ENCODE results near the gene SKAP2. TPM values are rescaled to one million over a fixed set of nuclear protein-coding genes. Genes with fewer than 3 reads are reported as not detected.

The SKAP2 gene
- total RNA-seq, 1 donor from 2014 or later, result 50.8 TPM

GRCh38 chr7:26696161-26696560 is 168.2 kb downstream of the SKAP2 start:
- no peak for DNase-seq (ENCODE audit: low spot score in 2 of 2, unreplicated experiment in 2 of 2)
- Mint-ChIP-seq H3K4me3 (no peak overlapping the region), H3K27ac (no peak overlapping the region), H3K4me1 (peaks cover 38% of the 10 kb centered on the region), H3K36me3 (no peaks in the 10 kb centered on the region), H3K9me3 (no peaks in the 10 kb centered on the region), H3K27me3 (ENCODE audit: low read depth) (no peaks in the 10 kb centered on the region)
- TF ChIP-seq, protein P1, sequence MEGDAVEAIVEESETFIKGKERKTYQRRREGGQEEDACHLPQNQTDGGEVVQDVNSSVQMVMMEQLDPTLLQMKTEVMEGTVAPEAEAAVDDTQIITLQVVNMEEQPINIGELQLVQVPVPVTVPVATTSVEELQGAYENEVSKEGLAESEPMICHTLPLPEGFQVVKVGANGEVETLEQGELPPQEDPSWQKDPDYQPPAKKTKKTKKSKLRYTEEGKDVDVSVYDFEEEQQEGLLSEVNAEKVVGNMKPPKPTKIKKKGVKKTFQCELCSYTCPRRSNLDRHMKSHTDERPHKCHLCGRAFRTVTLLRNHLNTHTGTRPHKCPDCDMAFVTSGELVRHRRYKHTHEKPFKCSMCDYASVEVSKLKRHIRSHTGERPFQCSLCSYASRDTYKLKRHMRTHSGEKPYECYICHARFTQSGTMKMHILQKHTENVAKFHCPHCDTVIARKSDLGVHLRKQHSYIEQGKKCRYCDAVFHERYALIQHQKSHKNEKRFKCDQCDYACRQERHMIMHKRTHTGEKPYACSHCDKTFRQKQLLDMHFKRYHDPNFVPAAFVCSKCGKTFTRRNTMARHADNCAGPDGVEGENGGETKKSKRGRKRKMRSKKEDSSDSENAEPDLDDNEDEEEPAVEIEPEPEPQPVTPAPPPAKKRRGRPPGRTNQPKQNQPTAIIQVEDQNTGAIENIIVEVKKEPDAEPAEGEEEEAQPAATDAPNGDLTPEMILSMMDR (IDR thresholded peaks at IDR 0.05; ENCODE audit: unreplicated experiment), result no peak

- TF ChIP-seq, protein P1 (IDR thresholded peaks at IDR 0.05; ENCODE audit: unreplicated experiment), result no peak
- Mint-ChIP-seq H3K27me3 (ENCODE audit: low read depth) (no peaks in the 10 kb centered on the region), H3K4me3 (no peak overlapping the region), H3K27ac (peak overlapping the region; percentile 43), H3K9me3 (no peaks in the 10 kb centered on the region), H3K4me1 (peaks cover 43% of the 10 kb centered on the region), H3K36me3 (no peaks in the 10 kb centered on the region)
- DNase-seq (ENCODE audit: low spot score in 2 of 2, unreplicated experiment in 2 of 2), result no peak
Observed at GRCh38 chr7:26694713-26695112, 169.7 kb downstream of the SKAP2 start.

- H3K9me3 Mint-ChIP-seq, result no peaks in the 10 kb centered on the region
- no peaks in the 10 kb centered on the region for H3K36me3 Mint-ChIP-seq
- TF ChIP-seq, protein P1 (IDR thresholded peaks at IDR 0.05; ENCODE audit: unreplicated experiment), result no peak
- DNase-seq (ENCODE audit: low spot score in 2 of 2, unreplicated experiment in 2 of 2), result no peak
- H3K4me3 Mint-ChIP-seq, result no peak overlapping the region
- H3K27ac Mint-ChIP-seq, result peak overlapping the region; percentile 61
- H3K4me1 Mint-ChIP-seq, result peaks cover 48% of the 10 kb centered on the region
- no peaks in the 10 kb centered on the region for H3K27me3 Mint-ChIP-seq (ENCODE audit: low read depth)
Observed at GRCh38 chr7:26694141-26694540, 170.2 kb downstream of the SKAP2 start.

DNA sequence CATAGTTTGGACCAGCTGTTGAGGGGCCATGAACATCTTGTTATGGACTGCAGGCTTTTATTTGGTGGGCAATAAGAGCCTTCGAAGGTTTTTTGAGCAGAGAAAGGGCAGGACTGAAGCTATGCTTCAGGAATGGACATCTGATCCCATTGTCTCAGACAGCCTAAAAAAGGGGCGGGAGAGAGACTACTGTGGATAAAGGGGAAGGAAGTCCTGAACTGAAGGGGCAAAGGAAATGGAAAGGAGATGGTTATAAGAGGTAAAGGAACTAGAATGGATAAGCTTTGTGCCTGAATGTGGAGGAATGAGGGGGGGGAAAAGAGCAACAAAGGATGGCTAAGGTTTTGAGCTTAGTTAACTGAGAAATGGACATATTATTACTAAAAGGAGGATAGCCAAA is 172.5 kb downstream of the SKAP2 start:
- Mint-ChIP-seq H3K27me3 (ENCODE audit: low read depth) (no peaks in the 10 kb centered on the region), H3K4me1 (peaks cover 66% of the 10 kb centered on the region), H3K36me3 (no peaks in the 10 kb centered on the region), H3K9me3 (no peaks in the 10 kb centered on the region), H3K4me3 (no peak overlapping the region), H3K27ac (peak overlapping the region; percentile 87)
- TF ChIP-seq, protein P1 (IDR thresholded peaks at IDR 0.05; ENCODE audit: unreplicated experiment), result no peak
- DNase-seq (ENCODE audit: low spot score in 2 of 2, unreplicated experiment in 2 of 2), result no peak

GRCh38 chr7:26691406-26691805 is 173.0 kb downstream of the SKAP2 start:
- peaks cover 71% of the 10 kb centered on the region for H3K4me1 Mint-ChIP-seq
- no peaks in the 10 kb centered on the region for H3K36me3 Mint-ChIP-seq
- peak overlapping the region; percentile 87 for H3K27ac Mint-ChIP-seq
- no peak for DNase-seq (ENCODE audit: low spot score in 2 of 2, unreplicated experiment in 2 of 2)
- H3K9me3 Mint-ChIP-seq, result no peaks in the 10 kb centered on the region
- no peaks in the 10 kb centered on the region for H3K27me3 Mint-ChIP-seq (ENCODE audit: low read depth)
- TF ChIP-seq, protein P1 (IDR thresholded peaks at IDR 0.05; ENCODE audit: unreplicated experiment), result no peak
- H3K4me3 Mint-ChIP-seq, result no peak overlapping the region

All from mesothelial cell of epicardium (in vitro differentiated cells).